Middle frontal gyrus (tissue), 1 donor: ENCODE results near the gene FAM149A.

Source experiments
- DNase-seq: peaks from one replicate; pipeline ENCODE4 v3.0.0-alpha.2; 2015; ENCODE audit warnings: low spot score; ENCODE audit errors: extremely low spot score

The FAM149A gene

DNA sequence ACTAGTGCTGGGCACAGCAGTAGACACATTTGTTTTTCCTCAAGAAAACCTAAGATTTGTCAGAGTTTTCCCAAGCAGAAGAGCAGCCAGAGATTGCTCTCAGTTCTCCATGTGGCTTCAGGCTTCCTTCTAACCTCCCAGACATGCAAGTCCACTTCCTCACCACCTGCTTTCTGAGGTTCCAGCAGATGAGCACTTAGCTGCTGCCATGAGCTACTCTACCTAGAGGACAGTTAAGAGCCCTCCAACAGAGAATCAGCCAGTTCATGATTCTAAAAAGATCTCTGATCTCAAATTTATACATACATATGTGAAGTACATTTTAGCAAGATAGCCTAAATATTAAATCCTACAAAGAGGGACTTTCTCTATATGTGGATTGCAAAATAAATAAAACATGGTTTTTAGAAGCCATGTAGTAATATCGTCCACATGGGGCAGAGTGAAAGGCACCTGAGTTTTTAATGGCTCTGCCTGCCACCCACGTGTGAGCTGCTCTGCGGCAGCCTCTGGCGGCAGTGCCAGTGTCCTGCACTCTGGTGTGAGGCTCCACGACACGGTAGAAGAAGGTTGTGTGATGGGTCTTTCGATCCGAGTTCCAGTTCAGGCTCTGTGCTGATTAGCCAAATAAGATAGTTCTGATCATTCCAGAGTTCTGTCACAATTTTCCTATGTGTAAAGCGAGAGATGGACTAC, 97.2 kb downstream of the FAM149A start:
- no peak for DNase-seq

GRCh38 chr4:186202490-186203140, 98.1 kb downstream of the FAM149A start:
- DNase-seq, result no peak

GRCh38 chr4:186203406-186203805, 98.9 kb downstream of the FAM149A start:
- no peak for DNase-seq

DNA sequence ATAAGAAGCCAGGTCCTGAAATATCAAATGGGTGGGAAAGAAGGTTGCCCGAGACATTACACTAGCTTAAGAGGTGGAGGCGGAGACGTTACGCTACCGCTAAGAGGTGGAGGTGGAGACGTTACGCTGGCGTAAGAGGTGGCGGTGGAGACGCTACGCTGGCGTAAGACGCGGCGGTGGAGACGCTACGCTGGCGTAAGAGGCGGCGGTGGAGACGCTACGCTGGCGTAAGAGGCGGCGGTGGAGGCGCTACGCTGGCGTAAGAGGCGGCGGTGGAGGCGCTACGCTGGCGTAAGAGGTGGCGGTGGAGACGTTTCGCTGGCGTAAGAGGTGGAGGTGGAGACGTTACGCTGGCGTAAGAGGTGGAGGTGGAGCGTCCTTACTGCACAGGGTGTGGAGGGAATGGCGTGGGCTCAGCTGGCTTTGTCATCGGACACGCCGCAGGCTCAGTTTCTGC, 99.6 kb downstream of the FAM149A start:
- no peak for DNase-seq

- DNase-seq, result no peak
Measured at GRCh38 chr4:186204686-186205085, 100.2 kb downstream of the FAM149A start.

DNA sequence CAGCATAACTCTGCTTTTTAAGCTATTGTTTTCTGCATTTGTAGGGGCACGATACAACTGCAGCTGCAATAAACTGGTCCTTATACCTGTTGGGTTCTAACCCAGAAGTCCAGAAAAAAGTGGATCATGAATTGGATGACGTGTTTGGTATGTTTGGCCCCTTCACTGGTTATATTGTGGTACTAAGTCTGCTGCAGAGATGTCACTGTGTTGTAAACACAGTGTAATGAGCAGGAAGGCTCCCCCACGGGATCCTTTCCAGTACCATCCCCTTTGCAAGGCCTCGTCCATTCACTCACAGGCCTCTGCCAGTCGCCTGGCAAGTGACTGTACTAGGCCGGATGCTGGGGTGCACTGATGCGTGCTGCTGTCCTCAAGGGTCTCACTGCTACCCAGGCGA, 100.7 kb downstream of the FAM149A start:
- no peak for DNase-seq

GRCh38 chr4:186216465-186217024, 112.0 kb downstream of the FAM149A start:
- no peak for DNase-seq

- DNase-seq, result no peak
Measured at GRCh38 chr4:186217733-186218293, 113.3 kb downstream of the FAM149A start.

- DNase-seq, result no peak
Measured at GRCh38 chr4:186221624-186222023, 117.1 kb downstream of the FAM149A start.
